Thyroid gland (tissue), 4 donors: ENCODE results near the gene SIPA1L3.

Experiments used
- CTCF ChIP-seq, 6 experiments: fragments of 200-600 bp in 3 of 6; fragments of 450-650 bp in 3 of 6; sonication (generic) in 3 of 6; IDR thresholded peaks; one replicate each; pipeline ENCODE4 v1.5.1; 2016 to 2019; ENCODE audit warnings: antibody characterized with exemption in 6 of 6, mild to moderate bottlenecking in 2 of 6, inconsistent platforms in 1 of 6, moderate library complexity in 1 of 6
- POLR2A ChIP-seq, 2 donors: fragments of 450-650 bp; IDR thresholded peaks; one replicate each; pipeline ENCODE4 v1.6.1; 2017; ENCODE audit warnings: antibody characterized with exemption in 2 of 2, mild to moderate bottlenecking in 2 of 2, moderate library complexity in 1 of 2

GRCh38 chr19:38139122-38139521, 232.1 kb downstream of the SIPA1L3 start:
- no peak for TF ChIP-seq CTCF (IDR thresholded peaks at IDR 0.05)
- TF ChIP-seq POLR2A (IDR thresholded peaks at IDR 0.05), result no peak
